HG03460 (cell line): ENCODE results near the gene CREBL2.
"Not testable (repeated sequence)": the region's sequence is repeated elsewhere in the genome, so short reads cannot be mapped to it uniquely, and the experiment has no call there.

Experiments used
- ATAC-seq: cut with Tn5 transposase; IDR thresholded peaks from one replicate; pipeline ENCODE4 v1.9.1; 2021; ENCODE audit not compliant: unreplicated experiment

The CREBL2 gene

GRCh38 chr12:12596598-12596997 is 15.1 kb upstream of the CREBL2 start:
- ATAC-seq, result not testable (repeated sequence)

DNA sequence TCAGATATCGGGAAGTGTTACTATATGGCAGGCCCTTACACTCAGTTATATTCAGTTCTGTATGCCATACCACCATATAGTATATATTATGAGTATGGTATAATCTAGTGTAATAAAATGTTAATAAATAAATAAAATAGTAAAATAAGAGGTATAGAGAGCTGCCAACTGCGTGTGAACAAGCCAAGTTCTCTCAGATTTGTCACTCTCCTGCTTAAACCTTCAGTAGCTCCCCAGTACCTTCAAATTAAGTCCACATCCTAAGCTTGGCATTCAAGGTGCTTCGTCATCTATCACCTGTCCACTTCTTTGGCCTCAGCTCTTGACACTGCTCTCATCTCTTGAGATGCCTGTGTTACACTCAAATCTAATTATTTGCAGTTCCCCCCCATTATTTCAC is 12.8 kb upstream of the CREBL2 start:
- no peak for ATAC-seq

GRCh38 chr12:12599750-12600643 is 11.7 kb upstream of the CREBL2 start:
- no peak for ATAC-seq

DNA sequence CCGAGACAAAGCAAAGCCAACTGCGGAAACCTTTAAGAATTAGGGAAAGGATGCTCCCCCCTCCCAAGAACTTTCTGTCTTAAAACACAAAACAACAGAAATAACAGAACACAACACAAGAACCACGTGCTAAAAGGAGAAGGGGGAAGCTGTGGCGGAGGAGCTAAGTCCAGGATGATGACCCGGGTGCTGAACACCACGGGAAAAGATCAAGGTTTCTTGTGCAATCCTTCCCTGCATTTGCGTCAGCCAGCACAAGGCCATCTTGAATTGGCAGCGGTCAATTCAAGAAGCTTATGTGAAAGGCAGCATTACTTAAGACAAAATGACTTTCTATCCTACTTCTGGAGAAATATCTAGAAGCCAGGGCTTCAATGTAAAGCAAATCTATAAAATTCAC is 11.0 kb upstream of the CREBL2 start:
- no peak for ATAC-seq

- ATAC-seq, result no peak
Observed at GRCh38 chr12:12604740-12605139, 6.9 kb upstream of the CREBL2 start.

GRCh38 chr12:12606781-12607589 is 4.7 kb upstream of the CREBL2 start:
- ATAC-seq, result no peak

- ATAC-seq, result peak; percentile 31
Observed at GRCh38 chr12:12608557-12608957, 3.1 kb upstream of the CREBL2 start.

- ATAC-seq, result no peak
Observed at GRCh38 chr12:12609692-12610091, 2.0 kb upstream of the CREBL2 start.

GRCh38 chr12:12610711-12611110 is 965 bp upstream of the CREBL2 start:
- ATAC-seq, result no peak

DNA sequence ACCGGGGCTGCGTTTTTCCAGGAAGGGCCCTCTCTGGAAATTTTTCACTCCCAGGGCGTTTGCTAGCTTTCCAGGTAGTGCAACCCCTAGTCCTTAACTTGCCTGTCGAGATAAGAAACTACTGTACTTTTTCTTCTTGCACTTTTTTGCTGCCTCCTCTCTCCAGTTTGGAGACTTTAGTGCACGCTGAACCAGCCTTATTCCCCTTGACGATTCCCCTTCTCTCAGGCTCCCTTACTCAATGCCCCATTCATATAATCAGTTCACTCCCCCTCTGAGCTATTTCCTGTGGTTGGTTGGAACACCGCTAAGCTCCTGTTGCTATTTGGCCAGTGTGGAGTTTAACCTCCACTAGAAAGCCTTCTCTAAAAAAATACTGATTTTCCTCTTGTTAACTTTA is 682 bp downstream of the CREBL2 start:
- no peak for ATAC-seq

- no peak for ATAC-seq
Observed at GRCh38 chr12:12613344-12613743, 1.7 kb downstream of the CREBL2 start.

GRCh38 chr12:12614342-12614741 is 2.7 kb downstream of the CREBL2 start:
- no peak for ATAC-seq

DNA sequence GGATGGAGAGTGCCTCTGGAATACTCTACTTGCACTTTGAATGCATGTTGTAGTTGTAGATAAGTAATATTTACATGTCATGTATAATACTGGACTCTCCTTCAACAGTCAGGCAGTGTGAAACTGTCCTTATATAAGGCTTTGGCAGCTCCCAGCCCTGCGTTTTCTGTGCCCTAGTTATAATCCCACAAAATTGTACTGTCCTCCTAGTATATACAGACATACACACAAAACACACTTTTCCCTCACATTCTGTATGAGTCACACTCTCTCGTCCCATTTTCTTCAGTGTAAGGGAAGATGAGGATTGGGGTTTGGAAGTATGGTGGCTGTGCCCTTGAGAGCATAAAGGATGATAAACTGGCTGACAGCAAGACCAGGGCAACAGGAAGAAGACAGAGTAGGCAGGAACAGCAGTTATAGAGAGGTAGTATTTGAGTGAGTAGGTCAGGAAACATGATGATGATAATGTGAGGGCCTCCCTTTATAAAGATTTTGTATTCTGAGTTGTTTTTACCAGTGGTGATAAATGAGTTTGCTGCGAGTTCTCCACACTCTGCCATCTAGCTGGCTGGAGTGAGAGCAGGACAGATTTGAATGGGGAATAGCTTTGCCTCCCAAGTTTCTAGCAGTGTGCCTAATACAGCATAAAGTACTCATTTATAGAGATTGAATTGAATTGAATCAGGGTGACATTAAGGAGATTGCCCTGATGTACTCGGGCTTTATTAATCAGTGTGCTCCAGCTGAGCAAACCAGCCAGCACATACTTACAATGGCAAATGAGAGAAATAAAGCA is 5.0 kb downstream of the CREBL2 start:
- no peak for ATAC-seq

DNA sequence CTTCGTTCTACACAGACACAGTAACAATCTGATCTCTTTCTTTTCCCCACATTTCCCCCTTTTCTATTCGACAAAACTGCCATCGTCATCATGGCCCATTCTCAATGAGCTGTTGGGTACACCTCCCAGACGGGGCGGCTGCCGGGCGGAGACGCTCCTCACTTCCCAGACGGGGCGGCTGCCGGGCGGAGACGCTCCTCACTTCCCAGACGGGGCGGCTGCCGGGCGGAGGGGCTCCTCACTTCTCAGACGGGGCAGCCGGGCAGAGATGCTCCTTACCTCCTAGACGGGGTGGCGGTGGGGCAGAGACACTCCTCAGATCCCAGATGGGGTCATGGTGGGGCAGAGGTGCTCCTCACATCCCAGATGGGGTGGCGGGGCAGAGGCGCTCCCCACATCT is 6.4 kb downstream of the CREBL2 start:
- not testable (repeated sequence) for ATAC-seq

- ATAC-seq, result no peak
Observed at GRCh38 chr12:12620730-12621315, 9.1 kb downstream of the CREBL2 start.

- ATAC-seq, result no peak
Observed at GRCh38 chr12:12622418-12622817, 10.7 kb downstream of the CREBL2 start.

- ATAC-seq, result no peak
Observed at GRCh38 chr12:12624498-12624992, 12.9 kb downstream of the CREBL2 start.

DNA sequence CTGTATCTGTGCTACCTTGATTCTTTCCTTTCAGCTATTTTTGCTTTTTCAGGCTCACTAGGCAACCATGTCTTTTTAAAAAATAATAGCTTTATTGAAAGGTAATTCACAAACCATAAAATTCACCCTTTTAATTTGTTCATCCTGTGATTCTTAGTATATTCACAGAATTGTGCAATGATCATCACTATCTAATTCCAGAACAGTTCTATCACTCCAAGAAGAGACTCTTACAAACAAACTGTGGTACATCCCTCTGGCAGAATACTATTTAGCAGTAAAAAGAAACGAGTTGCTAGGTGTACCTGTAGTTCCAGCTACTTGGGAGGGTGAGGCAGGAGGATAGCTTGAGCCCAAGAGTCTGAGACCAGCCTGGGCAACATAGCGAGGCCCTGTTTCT is 14.8 kb downstream of the CREBL2 start:
- no peak for ATAC-seq

GRCh38 chr12:12627308-12627827 is 15.7 kb downstream of the CREBL2 start:
- ATAC-seq, result no peak

- ATAC-seq, result no peak
Observed at GRCh38 chr12:12628013-12628412, 16.3 kb downstream of the CREBL2 start.
